GM12872 (cell line): ENCODE data around the gene ELOA.

Source experiments
- CTCF ChIP-seq: IDR thresholded peaks from 3 replicates; pipeline ENCODE4 v1.5.1; 2011; ENCODE audit warnings: low read depth, mild to moderate bottlenecking, low read length, moderate library complexity; ENCODE audit not compliant: insufficient read depth

The ELOA gene

GRCh38 chr1:23720256-23720995 is 22.8 kb upstream of the ELOA start:
- TF ChIP-seq CTCF: no peak

DNA sequence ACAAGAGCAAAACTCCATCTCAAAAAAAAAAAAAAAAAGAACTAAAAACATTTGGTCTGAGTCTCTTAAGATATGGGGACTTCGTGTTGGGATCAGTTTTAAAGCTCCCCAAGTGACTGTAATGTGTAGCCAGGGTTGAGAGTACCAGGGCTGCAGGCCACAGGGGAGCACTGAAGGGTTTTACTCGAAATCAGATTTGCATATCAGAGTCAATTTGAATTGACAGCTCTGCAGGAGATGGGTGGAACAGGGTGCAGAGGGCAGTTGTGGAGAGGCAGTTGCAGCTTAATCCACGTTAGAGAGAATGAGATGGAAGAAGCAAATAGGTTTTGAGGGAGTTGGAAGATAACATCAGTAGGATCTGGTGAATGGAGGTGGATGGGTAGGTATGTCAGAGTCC is 20.6 kb upstream of the ELOA start:
- no peak for TF ChIP-seq CTCF

- TF ChIP-seq CTCF: no peak
These were observed 16.6 kb upstream of the ELOA start for GRCh38 chr1:23726686-23727085.

DNA sequence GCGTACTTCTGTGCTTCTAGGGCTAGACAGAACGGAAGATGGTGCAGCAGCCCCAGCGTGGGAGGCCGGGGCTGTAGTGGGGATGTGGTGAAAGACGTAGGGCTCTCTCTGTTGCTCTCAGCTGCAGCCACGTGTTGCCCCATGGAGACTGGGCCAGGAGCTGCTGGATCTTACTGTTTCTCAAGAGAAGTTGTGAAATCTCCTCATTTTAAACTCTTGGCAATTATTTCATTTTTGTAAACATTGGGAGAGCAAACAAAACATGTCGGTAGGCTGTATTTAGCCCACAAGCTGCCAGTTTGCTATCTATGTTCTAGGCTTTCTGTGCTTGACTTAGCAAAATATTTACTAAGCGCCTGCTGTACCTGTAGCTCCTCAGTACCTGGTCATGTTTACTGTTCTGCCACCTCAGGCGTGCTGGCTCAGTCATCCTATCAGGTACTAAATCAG is 15.9 kb upstream of the ELOA start:
- no peak for TF ChIP-seq CTCF

DNA sequence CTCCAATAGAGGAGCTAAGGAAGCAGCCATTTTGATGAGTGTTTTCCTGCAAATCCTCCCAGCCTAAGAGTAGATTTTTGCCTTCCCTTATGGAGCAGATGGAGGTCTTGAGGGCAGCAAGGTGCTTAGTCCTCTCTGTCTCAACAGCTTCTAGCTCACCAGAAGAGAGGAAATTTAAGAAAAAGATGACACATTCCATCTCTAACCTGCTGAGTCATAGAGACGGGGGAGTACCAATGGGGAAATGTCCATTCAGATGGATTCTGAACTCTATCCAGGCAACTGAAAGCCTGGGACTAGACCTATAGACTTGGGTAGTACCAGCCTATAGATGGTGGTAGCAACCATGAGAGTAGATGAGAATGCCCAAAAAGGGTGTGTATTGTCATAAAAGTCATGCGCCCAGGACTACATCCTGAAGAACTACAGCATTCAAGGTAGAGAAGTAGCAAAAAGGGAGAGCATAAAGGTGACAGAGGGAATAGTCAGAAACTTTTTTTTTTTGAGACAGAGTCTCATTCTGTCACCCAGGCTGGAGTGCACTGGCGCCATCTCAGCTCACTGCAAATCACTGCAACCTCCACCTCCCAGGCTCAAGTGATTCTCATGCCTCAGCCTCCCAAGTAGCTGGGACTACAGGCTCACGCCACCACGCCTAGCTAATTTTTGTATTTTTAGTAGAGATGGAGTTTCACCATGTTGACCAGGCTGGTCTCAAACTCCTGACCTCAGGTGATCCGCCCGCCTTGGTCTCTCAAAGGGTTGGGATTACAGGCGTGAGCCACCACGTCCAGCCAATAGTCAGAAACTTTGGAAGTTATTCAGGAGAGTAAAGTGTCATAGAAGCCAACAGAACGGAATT is 10.7 kb upstream of the ELOA start:
- TF ChIP-seq CTCF: no peak

GRCh38 chr1:23736437-23737134 is 6.7 kb upstream of the ELOA start:
- TF ChIP-seq CTCF: no peak

- TF ChIP-seq CTCF: no peak
These were observed 1.7 kb upstream of the ELOA start for GRCh38 chr1:23741609-23742008.
